ENCODE results near the gene KIAA1958. TPM values are rescaled to one million over a fixed set of nuclear protein-coding genes. Genes with fewer than 3 reads are reported as not detected.

Gene KIAA1958
- total and polyA plus RNA-seq, 2 experiments from 2014 or later, result 9.4 to 41.7 TPM

DNA sequence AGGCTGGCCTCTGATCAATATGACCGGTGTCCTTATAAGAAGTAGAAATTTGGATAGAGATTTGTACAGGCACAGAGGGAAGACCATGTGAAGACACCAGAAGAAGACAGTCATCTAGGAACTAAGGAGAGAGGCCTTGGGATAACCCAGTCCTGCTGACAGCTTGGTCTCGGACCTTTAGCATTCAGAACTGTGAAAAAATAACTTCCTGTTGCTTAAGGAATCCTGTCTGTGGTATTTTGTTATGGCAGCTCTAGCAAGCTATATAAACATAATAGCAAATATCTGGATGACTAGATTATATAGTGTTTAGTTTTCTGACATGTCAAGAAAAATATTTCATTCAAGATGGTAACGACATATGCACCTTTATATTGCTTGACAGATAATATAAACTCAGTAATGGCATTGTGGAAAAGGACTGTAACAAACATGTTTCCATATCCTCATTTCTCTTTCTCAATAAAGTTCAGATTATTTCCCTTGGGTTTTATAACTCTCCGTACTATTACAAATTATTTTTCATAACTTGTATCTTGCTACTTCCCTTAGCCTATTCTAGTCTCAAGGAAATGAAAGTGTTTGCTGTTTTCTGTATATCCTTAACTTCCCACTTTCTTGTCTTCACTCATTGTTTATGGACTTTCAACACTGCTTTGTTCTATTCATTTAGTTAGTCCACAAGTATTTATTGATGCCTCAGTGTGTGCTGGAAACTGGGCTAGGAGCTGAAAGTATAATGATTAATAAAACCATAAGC lies 62.4 kb downstream of the KIAA1958 start:
- Histone ChIP-seq H3K4me3 (no peak overlapping the region), H3K27me3 (ENCODE audit: insufficient read depth) (no peaks in the 10 kb centered on the region), H3K79me2 (replicated peaks; ENCODE audit: insufficient read depth) (peaks cover 75% of the 10 kb centered on the region), H3K4me2 (peak overlapping the region; percentile 20), H3F3A (replicated peaks; ENCODE audit: low read depth) (no peaks in the 10 kb centered on the region), H3K4me1 (ENCODE audit: insufficient read depth) (peaks cover 63% of the 10 kb centered on the region), H2AFZ (no peak overlapping the region), H3K27ac (ENCODE audit: low read depth) (peak overlapping the region; percentile 87; the same call in 1 of the 2 replicates), H3K36me3 (ENCODE audit: insufficient read depth) (no peaks in the 10 kb centered on the region), H3K9me2 (ENCODE audit: insufficient read depth) (no peaks in the 10 kb centered on the region), H4K20me1 (replicated peaks; ENCODE audit: insufficient read depth) (peaks cover 3% of the 10 kb centered on the region; the same call in 1 of the 2 replicates)
- TF ChIP-seq POLR2AphosphoS5 (IDR thresholded peaks at IDR 0.05; ENCODE audit: low read depth) (no peak), NANOG (IDR thresholded peaks at IDR 0.05; ENCODE audit: borderline replicate concordance) (no peak), JUNB (IDR thresholded peaks at IDR 0.05; ENCODE audit: unreplicated experiment) (no peak), STAT1 (IDR thresholded peaks at IDR 0.05; ENCODE audit: unreplicated experiment) (no peak), ZNF331 (CRISPR knock-in tag; IDR thresholded peaks at IDR 0.05; ENCODE audit: low read depth) (no peak), CREB1 (CRISPR knock-in tag; IDR thresholded peaks at IDR 0.05; ENCODE audit: low read depth) (no peak), EZH2phosphoT487 (IDR thresholded peaks at IDR 0.05; ENCODE audit: unreplicated experiment) (no peak), ZNF462 (CRISPR knock-in tag; IDR thresholded peaks at IDR 0.05) (no peak), EZH2 (IDR thresholded peaks at IDR 0.05; ENCODE audit: low read depth, unreplicated experiment) (no peak)
- TF ChIP-seq, protein P1, sequence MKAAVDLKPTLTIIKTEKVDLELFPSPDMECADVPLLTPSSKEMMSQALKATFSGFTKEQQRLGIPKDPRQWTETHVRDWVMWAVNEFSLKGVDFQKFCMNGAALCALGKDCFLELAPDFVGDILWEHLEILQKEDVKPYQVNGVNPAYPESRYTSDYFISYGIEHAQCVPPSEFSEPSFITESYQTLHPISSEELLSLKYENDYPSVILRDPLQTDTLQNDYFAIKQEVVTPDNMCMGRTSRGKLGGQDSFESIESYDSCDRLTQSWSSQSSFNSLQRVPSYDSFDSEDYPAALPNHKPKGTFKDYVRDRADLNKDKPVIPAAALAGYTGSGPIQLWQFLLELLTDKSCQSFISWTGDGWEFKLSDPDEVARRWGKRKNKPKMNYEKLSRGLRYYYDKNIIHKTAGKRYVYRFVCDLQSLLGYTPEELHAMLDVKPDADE (IDR thresholded peaks at IDR 0.05), result no peak
- H3K36me3 Mint-ChIP-seq (ENCODE audit: low read depth), result peaks cover 21% of the 10 kb centered on the region; the same call in 2 of the 3 replicates
- DNase-seq (ENCODE audit: low spot score) (no peak), ATAC-seq (no peak)
- H3K27ac Mint-ChIP-seq, result no peak overlapping the region
- no peak overlapping the region for H3K4me3 Mint-ChIP-seq
- H3K27me3 Mint-ChIP-seq (ENCODE audit: insufficient read depth, low read depth, poor library complexity), result peaks cover 10% of the 10 kb centered on the region
- H3K9me3 Mint-ChIP-seq, result peaks cover 19% of the 10 kb centered on the region
- peaks cover 73% of the 10 kb centered on the region for H3K4me1 Mint-ChIP-seq
